Frontal cortex (tissue), 4 donors: ENCODE measurements around the gene ADGRL1. TPM values are rescaled to one million over a fixed set of nuclear protein-coding genes. Genes with fewer than 3 reads are reported as not detected.

Source experiments
- DNase-seq, 2 donors: peaks; one replicate each; pipeline ENCODE4 v3.0.0; 2012; ENCODE audit warnings: low spot score in 2 of 2
- FAIRE-seq: peaks from 2 replicates; lab custom pipeline; 2012; peaks lifted over from hg19 to GRCh38; lab: Jason Lieb, UNC
- total RNA-seq: library from RNA; depleted of rRNA; stranded (reverse); fragments of >200 nt; gene quantifications from one replicate; pipeline ENCODE4 v1.2.3, GENCODE V29; 2014
- donor health status: control.
- donor health status: control.
- donor health status: control.

ADGRL1 gene
- total RNA-seq, 1 donor from 2014 or later, result 41.6 TPM

- DNase-seq, result no peak
- FAIRE-seq, result no peak
Observed at GRCh38 chr19:14166999-14167575, 38.9 kb downstream of the ADGRL1 start.

GRCh38 chr19:14165990-14166830 is 39.8 kb downstream of the ADGRL1 start:
- DNase-seq, result no peak
- FAIRE-seq, result no peak

- no peak for DNase-seq
- FAIRE-seq, result no peak
Observed at GRCh38 chr19:14164724-14165493, 41.1 kb downstream of the ADGRL1 start.

- FAIRE-seq (no peak), DNase-seq (no peak)
Observed at GRCh38 chr19:14164082-14164481, 41.9 kb downstream of the ADGRL1 start.

GRCh38 chr19:14162871-14163297 is 43.1 kb downstream of the ADGRL1 start:
- no peak for DNase-seq
- no peak for FAIRE-seq

- FAIRE-seq, result no peak
- DNase-seq, result no peak
Observed at GRCh38 chr19:14161305-14161704, 44.7 kb downstream of the ADGRL1 start.

GRCh38 chr19:14160017-14160703 is 45.8 kb downstream of the ADGRL1 start:
- no peak for DNase-seq

GRCh38 chr19:14159059-14159458 is 46.9 kb downstream of the ADGRL1 start:
- FAIRE-seq, result no peak
- no peak for DNase-seq

More at GRCh38 chr19:14160017-14160703, 45.8 kb downstream of the ADGRL1 start:
- no peak for FAIRE-seq

GRCh38 chr19:14158276-14159023 is 47.5 kb downstream of the ADGRL1 start:
- DNase-seq (no peak), FAIRE-seq (no peak)

GRCh38 chr19:14156971-14157717 is 48.8 kb downstream of the ADGRL1 start:
- FAIRE-seq (no peak), DNase-seq (no peak)

GRCh38 chr19:14156122-14156521 is 49.8 kb downstream of the ADGRL1 start:
- no peak for FAIRE-seq
- no peak for DNase-seq

- DNase-seq (peak in 1 of 2 donors; percentile 14), FAIRE-seq (no peak)
Observed at GRCh38 chr19:14155371-14155770, 50.6 kb downstream of the ADGRL1 start.

- FAIRE-seq, result no peak
- DNase-seq, result no peak
Observed at GRCh38 chr19:14152713-14153112, 53.3 kb downstream of the ADGRL1 start.

GRCh38 chr19:14150770-14151661 is 55.0 kb downstream of the ADGRL1 start:
- no peak for FAIRE-seq
- DNase-seq, result no peak

- FAIRE-seq (no peak), DNase-seq (no peak)
Observed at GRCh38 chr19:14150041-14150769, 55.8 kb downstream of the ADGRL1 start.

GRCh38 chr19:14149509-14149994 is 56.4 kb downstream of the ADGRL1 start:
- peak; percentile 70 to 74 for DNase-seq
- no peak for FAIRE-seq
